ENCODE data around the gene COMMD7.
A peak's percentile ranks its signal among the peaks of the same experiment; 100 is the strongest.

The COMMD7 gene

DNA sequence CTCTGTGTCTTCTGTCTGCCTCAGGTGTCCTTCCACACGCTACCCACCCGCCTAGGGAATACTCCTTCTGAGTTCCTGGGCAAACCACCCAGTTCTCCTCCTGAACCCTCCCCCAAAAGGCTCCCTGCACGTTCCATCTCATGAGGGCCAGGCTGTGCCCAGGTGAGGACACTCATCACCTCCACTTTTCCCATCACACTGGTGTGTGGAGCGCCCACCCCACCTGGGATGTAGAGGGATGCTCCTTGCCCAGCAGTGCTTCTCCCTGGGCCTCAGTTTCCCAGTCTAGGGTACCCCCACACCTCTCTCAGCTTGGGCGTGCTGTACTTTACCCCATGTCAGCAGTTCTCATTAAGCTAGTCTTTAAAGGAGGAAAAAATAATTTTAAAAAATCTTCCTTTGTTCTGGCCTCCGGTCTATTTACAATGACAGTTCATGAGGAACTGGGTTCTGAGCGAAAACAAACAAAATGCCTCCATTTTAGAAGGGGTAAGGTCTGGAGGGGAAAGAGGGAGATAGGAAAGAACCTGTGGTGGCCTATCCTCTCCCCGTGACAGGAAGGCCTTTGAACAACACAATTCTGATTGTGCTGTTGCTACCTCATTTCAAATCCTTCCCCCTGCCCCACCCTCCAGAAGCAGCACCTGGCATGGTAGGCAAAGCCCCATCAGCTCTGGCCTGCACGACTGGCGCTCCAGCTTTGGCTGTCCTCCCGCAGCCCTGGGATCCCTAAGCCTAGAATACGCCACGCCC, 67.9 kb downstream of the COMMD7 start:
- DNase-seq (ENCODE audit: low read depth in 2 of 2), result no peak

DNA sequence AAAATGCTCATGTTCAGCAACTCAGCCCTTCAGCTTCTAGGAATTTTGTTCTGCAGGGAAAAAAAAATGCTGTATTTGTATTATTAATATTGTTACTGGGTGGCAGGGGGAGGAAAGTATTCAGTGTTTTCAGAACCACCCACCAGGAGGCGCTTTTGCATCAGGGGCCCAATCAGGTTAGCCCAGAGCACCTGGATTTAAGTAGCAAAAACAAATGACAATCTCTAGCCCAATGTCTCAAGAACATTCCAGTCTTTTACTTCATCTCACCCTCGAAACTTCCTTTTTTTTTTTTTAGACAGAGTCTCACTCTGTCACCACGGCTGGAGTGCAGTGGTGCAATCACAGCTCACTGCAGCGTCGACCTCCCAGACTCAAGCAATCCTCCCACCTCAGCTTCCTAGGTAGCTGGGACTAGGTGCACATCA, 68.9 kb downstream of the COMMD7 start:
- DNase-seq (ENCODE audit: low read depth in 2 of 2), result peak in 1 of 2 donors; percentile 44

DNA sequence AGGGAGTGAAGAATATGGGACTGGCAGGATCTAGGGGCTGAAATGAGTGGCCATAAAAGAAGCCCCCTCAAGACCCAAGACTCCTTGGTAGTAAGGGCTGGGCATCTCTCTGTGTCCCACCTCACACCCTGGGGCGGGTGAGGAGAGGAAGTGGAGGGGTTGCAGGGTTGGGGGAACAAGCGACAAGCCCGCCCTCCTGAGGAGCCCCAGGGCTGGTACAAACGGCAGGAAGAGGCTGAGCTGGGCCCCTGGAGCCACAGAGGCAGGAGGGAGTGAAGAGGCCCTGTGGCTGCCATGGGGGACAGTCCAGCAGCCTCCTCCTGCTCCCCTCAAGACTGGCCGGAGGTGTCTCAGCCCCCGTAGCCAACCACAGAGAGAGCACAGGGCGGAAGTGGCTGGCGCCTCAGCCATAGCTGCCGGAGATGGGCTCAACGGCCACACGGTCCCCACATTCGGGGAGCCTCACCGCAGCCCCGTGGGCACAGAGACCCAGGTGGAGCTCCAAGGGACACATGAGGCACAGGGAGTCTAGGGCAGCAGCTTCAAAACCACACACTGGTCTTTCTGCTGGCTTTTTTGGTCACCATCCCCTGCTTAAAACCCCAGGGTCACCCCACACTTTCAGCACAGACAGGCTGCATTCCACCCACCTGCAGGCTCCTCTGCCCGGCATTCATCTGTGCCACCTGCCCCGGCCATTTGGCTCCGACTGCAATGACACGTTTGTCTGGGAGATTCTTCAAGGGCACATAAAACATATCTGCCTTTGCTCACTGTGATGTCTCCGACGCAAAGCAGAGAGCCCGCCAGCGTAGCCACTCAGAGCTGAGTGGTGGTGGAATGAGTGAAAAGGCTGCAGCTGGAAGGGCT, 70.0 kb downstream of the COMMD7 start:
- DNase-seq (ENCODE audit: low read depth in 2 of 2), result peak in 1 of 2 donors; percentile 23

DNA sequence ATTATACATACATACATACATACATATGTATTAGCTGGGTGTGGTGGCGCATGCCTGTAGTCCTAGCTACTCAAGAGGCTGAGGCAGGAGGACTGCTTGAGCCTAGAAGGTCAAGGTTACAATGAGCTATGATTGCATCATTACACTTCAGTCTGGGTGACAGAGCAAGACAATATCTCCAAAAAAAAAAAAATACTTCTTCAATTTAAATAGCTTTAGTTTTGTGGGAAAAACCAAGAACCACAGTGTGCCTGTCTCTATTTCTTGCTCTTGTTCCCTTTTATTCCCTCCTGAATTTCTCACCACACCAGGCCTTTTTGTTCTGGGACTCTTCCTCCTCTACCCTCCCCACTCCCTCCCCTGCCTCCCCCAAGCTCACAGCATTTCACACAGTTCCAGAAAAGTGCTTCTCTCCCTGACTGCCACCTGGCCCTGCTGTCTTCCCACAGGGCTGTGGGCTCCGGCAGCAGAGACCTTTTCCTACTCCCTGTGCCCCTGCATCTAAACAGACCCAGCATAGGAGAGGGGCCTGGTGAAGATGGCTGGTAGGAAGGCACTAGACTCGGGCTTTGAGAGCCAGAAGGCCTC, 70.8 kb downstream of the COMMD7 start:
- DNase-seq (ENCODE audit: low read depth in 2 of 2), result no peak

DNA sequence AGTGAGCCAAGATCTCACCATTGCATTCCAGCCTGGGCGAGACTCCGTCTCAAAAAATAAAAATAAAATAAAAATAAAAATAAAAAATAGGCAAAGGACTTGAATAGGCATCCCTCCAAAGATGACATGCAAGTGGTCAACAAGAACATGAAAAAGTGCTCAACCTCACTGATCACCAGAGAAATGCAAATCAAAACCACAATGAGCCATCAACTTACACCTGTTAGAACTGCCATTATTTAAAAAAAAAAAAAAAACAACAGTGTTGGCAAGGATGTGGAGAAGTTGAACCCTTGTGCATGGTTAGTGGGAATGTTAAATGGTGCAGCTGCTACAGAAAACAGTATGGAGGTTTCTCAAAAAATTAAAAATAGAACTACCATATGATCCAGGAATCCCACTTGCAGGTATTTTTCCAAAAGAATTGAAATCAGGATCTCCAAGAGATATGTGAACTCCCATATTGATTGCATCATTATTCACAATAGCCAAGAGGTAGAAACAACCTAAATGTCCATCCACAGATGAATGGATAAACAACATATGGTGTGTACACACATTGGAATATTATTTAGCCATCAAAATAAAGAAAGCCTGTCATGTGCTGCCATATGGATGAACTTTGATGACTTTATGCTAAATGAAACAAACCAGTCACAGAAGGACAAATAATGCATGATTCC, 72.4 kb downstream of the COMMD7 start:
- no peak for DNase-seq (ENCODE audit: low read depth in 2 of 2)

DNA sequence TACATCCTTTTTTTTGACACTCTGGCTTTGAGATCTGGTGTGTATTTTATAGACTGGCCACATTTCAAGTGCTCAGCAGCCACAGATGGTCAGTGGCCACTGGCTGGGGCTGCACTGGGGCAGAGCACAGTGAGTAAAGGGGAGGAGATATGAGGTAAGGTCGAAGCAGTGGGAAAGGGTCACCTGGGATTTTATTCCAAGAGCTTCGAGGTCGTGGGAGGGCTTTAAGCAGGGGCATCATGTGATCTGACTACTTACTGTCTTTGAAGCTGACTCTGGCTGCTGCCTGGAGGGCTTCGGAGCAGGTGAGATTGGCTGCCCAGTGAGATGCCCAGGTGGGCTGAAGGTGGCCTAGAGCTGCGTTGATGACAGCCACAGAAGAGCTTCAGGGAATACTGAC, 76.2 kb downstream of the COMMD7 start:
- no peak for DNase-seq (ENCODE audit: low read depth in 2 of 2)

DNA sequence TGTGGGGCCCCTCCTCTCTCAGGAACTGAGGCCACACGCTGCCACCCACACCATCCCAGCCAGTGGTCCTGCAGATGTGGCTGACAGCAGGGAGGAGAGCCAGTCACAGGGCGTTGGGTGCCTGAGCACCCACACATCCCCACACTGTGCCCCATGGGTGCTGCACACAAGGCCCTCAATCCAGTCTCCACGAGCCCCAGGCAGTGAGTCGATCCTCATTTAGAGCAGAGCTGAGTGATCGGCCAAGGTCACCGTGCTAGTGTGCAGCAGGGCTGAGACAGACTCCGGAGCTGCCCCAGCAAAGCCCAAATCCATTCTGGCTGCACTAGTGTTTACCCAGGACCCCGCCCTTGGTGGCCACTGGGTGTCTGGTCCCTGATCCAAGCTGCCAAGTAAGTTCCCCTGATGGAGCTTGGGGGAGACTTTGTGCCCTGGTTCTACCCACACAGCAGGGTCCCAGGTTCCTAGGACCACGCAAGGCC, 78.5 kb downstream of the COMMD7 start:
- no peak for DNase-seq (ENCODE audit: low read depth in 2 of 2)

DNA sequence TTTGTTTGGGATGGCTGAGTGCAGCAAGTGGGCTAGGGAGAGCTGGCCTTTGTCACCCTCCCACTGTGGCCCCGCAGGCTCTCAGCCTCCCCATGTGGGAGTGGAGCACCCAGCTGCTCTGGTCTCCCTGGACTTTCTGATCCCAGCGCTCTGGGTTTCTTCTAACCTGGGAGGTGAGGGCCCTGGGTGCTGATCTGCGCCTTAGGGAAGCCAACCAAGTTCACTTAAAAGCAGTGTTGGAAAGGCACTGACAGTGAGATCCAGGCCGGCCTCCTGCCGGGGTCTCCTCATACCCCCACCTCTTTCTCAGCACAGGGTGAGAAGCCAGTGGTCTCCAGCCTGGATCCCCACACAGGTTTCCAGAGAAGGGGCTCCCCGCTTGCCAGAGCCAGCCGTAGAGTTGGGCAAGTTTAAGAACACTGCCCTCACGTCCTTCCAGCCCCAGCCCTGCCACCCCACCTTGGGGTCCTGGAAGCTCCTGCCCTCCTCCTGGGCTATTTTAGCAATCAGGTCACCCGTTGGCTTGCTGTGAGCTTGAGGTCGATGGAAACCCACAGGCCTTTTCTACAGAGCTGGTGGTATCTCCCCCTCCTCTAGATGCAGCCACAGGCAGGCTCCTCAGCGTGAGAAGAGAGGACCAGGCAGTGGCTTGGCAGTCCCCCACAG, 79.1 kb downstream of the COMMD7 start:
- DNase-seq (ENCODE audit: low read depth in 2 of 2), result no peak

DNA sequence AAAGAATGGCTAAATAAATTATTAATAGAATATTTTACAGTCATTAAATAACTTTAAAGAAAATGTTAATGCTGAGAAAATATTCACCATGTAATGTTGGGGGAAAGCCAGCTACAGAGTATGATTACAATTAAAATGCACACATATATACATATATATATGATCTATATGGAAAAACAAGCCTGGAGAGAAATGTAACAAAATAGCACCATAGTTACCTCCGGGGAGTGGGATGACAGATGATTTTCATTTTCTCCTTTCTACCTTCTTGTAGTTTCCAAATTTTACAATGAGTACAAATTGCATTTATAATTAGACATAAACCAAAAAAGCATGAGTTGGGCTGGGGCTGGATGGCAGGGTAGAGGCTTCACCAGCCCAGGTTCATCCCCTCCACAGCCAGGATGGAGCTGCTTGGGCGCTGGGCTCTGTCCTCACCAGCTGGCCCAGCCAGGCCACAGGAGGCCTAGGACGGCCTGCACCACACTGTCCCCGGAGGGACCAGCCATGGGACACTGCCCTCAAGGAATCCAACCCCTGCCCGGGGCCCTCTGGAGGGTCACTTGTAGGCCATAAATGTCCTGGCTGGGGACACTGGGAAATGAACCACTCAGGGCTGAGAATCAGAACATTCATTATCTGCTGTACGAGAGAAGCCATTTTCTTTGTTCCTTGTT, 79.8 kb downstream of the COMMD7 start:
- no peak for DNase-seq (ENCODE audit: low read depth in 2 of 2)

DNA sequence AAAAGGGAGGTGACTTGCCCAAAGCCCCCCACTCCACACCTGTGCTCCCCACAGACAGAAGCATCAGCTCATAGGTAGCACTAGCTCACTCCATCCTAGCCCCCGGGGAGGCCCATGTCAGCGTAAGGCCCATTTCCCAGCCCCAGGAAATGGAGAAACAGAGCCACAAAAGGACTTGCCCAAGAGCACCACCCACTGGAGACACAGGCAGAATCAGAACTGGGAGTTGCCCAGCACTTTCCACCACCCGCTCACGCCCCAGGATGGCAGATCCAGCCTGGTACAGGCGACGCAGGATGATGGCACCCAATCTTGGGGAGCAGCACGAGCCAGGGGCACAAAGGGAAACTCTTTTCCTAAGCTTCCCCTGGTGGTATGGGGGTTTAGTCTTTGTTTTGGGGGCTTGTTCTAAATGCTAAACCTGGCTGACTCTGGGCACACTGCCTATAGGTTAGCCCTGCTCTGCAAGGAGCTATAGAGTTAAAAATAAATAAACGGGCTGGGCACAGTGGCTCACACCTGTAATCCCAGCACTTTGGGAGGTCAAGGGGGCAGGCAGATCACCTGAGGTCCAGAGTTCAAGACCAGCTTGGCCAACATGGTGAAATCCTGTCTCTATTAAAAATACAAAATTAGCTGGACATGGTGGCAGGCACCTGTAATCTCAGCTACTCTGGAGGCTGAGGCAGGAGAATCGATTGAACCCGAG, 81.3 kb downstream of the COMMD7 start:
- DNase-seq (ENCODE audit: low read depth in 2 of 2), result no peak

DNA sequence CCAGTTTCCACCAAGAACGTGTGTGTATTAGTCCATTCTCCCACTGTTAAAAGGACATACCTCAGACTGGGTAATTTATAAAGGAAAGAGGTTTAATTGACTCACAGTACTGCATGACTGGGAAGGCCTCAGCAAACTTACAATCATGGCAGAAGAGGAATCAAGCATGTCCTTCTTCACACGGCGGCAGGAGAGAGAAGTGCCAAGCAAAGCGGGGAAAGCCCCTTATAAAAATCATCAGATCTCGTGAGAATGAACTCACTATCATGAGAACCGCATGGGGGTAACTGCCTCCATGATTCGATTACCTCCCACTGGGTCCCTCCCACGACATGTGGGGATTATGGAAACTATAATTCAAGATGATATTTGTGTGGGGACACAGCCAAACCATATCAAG, 82.6 kb downstream of the COMMD7 start:
- DNase-seq (ENCODE audit: low read depth in 2 of 2), result no peak

DNA sequence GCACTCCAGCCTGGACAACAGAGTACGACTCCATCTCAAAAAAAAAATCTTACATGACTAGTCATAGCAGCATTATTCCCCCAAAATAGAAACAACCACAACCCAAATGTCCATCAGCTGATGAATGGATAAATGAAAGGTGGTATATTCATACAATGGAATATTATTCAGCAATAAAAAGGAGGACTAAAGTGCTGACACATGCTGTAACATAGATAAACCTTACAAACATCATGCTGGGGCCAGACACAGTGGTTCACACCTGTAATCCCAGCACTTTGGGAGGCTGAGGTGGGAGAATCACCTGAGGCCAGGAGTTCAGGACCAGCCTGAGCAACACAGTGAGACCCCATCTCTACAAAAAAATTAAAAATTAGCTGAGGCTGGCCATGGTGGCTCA, 86.4 kb downstream of the COMMD7 start:
- DNase-seq (ENCODE audit: low read depth in 2 of 2), result no peak

DNA sequence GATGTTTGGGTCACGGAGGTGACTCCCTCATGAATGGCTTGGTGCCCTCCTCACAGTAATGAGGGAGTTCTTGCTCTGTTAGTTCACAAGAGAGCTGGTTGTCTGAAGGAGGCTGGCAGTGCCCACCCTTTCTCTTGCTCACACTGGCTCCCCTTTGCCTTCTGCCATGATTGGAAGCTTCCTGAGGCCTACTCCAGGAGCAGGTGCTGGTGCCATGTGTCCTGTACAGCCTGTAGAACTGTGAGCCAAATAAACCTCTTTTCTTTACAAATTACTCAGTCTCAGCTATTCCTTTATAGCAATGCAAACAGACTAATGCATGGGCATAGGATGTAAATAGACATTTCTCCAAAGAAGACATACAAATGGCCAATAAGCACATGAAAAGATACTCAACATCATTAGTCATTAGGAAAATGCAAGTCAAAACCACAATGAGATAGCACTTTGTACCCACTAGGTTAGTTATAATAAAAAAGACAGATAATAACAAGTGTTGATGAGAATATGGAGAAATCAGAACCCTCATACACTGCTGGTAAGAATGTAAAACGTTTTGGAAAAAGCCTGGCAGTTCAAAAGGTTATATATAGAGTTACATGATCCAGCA, 87.3 kb downstream of the COMMD7 start:
- DNase-seq (ENCODE audit: low read depth in 2 of 2), result no peak

DNA sequence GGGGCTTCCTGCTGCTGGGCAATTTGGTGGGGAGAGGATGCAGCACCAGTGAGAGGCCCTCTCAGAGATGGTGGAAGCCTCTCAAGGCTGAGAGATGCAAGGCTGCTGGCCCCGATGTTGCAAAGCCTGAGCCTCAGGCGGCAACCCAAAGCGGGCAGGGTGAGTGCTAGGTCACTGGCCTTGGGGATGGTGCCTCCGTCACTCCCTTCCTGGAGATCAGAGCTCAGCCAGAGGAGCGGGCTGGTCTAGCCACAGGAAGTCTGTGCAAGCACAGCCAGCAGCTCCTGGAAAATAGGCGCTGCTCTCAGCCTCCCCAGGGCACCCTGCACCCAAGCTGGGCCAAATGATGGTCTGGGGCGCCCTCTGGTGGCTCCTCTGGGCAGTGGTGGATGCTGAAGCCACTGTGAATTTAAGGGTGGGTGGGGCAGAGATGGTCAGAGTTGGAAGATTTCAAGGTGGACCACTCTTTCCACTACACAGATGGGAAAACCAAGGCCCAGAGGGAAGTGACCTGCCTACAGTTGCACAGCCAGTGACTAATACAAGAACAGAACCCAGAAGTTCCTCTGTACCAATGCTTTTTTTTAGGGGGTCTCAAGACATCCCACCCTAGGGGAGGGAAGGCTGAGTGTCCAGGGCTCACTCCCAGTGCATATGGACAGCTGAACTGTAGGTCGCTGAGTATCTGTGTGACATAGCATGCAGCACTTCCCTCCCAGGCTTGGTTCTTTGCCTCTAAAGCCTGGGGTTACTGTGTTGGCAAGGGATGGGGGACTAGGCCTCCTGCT, 90.3 kb downstream of the COMMD7 start:
- DNase-seq (ENCODE audit: low read depth in 2 of 2), result peak; percentile 68 to 69
